GM19438 (cell line): ENCODE data around the gene WDR90.

ENCODE experiments used
- ATAC-seq: cut with Tn5 transposase; IDR thresholded peaks from one replicate; pipeline ENCODE4 v1.9.1; 2021; ENCODE audit warnings: low read depth; ENCODE audit not compliant: unreplicated experiment

WDR90 gene

DNA sequence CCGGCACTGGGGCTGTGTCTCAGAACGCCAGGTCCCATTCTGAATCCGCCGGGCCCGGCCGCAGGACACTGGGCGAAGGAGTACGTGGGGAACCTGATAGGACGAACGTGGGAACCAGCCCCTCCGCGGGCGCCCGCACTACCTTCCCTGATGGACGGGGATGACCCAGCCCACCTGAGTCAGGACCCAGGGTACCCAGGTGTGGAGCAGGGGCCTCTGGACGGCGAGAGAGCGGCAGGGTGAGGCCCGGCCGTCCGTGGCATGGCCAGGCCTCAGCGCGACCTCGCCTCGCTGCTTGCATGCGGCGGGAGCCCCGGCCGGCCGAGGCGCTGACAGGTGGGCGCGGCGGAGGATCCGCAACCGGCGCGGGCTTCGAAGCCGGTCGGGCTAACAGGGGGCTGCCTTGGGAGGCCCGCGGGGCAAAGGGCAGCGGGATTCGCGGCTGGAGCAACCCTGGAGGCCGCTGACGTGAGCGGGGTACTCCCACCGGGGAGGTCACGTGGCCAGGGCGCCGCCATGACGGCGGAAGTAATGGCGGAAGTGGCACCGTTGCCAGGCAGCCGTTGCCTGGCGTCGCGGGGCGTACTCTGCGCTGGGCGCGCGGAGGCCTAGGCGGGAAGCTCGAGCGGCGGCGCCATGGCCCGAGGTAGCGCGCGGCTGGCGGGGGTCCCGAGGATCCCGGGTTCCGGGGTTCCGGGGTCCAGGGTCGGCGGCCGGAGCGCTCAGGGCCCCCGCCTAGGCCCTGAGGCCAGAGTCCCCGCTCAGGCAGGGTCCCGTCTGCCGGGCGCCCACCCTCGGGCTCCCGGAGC is at the start of gene WDR90:
TSS of gene WDR90 (plus strand) at position 585 of the 809 bp plus-strand sequence. CDS start at position 637, 52 bp downstream.
- ATAC-seq, result peak; percentile 73

DNA sequence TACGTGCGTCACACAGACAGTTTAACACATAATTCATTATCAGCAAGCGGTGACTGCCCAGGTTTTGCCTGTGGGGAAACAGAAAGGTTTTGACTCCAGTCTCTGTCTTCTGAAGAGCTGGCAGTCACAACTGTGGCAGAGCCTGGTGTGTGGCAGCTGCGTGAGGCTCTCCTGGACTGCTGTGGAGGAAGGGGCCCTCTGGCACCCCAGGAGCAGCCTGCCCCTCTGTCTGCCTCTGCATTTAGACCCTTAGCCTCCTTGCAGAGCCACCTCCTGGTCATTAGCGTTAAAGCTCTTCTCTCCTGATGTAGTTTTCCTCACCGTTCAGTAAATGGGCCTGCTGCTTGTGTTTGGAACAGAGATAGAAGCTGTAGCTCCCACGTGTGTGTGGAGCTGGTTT is 48.4 kb upstream of the WDR90 start:
- ATAC-seq, result no peak

DNA sequence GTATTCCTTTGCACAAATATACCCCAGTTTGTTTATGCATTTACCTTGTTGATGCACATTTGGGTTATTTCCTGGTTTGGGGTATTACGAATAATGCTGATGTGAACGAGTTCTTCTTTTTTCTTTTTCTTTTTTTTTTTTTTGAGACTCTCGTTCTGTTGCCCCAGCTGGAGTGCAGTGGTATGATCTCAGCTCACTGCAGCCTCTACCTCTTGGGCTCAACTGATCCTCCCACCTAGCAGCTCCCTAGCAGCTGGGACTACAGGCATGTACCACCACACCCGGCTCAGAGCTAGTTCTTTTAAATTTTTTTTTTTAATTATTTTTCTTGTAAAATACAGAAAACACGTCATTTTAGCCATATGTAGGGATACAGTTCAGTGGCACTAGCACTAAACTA is 45.2 kb upstream of the WDR90 start:
- no peak for ATAC-seq

DNA sequence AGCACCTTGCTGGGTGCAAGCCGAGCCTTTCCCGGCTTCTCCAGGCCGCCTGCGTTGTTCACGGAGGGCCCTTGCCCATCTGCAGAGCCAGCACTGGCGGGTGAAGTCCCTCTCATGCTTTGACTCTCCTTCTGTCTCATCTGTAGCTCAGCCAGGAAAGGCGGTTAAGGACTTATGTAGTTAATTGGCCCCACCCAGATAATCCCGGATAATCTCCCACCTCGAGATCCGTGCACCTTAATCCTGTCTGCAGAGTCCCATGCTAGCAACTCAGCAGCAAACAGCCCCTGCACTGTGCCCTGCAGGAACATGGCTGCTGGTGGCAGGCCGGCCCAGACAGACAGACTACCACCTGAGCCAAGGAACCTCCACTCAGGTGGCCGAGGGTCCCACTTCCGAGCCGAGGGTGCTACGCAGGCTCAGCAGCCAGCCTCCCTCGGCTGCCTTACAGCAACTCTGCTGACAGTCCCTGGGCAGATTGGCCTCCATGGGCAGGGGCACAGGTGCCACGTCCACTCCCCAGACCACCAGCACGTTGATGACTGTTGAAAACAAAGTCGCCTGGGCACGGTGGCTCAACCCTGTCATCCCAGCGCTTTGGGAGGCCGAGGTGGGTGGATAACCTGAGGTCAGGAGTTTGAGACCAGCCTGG is 42.4 kb upstream of the WDR90 start:
- no peak for ATAC-seq

DNA sequence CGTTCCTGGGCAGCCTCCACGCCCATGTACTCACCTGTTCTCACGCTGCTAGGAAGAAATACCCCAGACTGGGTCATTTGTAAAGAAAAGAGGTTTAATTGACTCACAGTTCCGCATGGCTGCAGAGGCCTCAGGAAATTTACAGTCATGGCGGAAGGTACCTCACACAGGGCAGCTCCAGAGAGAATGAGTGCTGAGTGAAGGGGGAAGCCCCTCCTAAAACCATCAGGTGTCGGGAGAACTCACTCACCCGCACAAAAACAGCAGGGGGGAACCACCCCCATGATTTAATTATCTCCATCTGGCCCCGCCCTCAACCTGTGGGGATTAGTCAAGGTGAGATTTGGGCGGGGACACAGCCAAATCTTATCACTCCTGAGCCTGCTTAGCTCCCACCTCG is 41.1 kb upstream of the WDR90 start:
- no peak for ATAC-seq

DNA sequence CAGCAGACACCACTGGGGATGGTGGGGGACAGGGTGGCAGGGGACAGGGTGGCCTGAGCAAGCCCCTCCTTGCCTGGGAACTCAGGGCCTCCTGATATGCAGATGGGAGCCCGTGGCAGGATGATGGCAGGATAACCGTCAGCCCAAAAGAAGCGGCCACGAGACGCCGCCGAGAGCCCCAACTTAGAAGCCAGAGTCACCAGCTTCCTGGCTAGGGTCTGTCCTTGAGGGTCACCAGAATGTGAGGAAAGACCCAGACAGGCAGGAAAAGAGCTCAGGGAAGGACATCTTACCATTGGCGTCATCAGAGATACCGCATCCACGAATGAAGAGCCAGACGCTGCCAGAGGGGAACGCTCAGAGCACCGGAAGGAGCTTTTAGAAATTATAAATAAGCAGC is 39.8 kb upstream of the WDR90 start:
- ATAC-seq, result no peak

DNA sequence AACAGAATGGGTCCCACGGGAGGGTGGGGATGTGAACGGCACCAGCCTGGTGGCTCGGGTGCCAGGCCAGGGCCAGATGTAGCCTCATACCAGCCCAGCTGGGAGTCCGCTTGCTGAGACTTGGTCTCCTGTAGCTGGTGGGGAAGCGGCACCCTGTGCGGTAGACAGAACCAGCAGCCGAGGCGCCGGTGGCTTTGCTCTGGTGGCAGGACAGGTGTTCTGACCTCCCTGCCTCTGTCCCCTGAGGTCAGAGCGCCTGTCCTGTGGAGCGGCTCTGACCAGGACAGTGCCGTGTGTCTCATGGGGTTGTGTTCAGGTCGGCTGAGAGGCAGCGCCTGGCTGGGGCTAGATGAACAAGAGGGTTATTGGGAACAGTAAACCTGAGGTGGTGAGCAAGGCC is 39.2 kb upstream of the WDR90 start:
- no peak for ATAC-seq

DNA sequence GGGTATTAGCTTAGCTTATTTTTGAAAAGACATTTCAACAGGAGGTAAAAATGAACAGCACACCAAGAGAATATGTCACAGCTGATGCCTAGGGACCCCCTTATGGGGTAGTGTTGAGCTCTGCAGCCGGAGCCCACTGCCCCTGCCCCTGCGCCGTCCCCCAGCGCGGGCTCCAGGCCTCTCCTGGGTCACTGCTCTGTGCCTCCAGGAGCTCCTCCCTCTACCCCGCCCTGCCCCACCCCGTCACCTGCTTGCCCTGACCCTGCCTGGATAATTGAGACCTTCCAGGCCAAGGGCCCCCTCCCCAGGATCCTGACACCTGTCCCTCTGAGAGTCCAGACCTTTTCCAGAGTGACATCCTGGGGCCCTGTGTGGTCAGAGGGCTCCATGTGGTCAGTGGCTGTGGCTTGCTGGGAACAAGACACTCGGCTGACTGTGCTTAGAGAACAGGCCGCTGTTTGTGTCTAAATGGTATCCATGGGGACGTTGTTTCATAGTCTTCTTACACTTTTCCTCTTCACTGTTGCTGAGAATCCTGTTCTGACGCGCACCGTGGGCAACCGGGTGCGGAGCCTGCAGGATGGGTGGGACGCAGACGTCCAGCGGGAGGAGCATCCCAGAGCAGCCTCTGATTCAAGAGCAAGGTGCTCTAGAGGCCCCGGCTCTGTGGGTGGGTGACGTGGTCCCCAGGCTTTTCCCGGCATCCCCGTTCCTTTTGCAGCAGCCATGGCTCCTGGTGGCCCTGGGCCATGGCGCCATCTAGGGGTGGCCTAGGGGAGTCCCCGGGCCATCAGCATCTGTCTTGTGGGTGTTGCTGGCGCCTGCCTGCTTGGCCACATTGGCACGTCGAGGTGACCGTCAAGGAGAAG is 38.4 kb upstream of the WDR90 start:
- no peak for ATAC-seq

DNA sequence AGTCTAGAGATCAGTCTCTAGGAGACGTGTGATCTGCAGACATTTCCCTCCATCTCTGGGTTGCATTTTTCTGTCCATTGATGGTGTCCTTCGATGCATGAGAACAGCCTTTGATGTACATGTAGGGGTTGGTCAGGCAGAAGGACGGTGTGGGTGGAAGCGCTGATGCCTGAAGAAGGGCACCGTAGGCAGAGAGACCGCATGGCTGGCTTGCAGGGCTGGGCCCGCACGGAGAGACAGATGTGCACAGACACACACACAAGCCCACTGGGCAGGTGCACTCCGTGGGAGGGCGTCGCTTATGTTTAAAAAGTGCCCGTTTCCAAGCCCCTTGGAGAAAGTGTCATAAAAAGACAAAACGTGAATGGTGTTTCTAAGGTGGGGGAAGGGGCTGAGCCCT is 34.0 kb upstream of the WDR90 start:
- no peak for ATAC-seq

DNA sequence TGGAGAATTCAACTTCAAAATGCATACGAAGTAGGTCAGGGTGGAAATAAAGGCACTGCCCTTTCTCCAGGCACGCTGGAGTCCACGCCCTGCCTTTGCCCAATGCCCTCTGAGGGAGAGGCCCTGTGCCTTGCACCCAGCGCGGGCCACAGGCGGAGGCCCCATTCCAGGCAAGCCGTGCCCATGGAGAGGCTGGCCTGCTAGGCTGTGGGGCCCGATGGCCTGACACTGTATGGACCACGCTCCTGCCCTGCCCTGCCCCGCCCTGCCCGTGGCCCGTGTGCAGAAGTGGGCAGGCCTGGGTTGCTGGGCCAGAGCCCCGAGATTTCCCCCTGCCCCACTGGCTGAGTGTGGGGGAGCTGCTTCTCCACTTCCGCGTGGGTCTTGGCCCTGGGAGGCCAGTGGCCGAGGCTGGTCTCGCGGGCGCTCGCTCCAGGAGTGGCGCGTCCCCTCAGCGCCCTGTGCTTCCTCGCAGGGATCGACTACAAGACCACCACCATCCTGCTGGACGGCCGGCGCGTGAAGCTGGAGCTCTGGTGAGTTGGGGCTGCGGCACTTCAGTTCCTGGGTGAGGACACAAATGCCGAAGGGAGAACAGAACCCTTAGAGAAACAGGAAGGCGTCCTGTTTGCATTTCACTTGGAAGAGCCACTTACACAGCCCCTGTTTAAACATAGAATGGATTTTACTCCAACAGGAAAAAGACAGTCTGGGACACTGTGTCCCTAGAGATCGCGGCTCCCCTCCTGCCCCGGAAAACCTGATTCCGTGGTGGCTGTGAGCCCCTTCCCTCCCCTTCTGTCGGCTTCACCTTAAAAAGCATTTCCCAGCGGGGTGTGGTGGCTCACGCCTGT is 32.2 kb upstream of the WDR90 start:
- ATAC-seq, result no peak

DNA sequence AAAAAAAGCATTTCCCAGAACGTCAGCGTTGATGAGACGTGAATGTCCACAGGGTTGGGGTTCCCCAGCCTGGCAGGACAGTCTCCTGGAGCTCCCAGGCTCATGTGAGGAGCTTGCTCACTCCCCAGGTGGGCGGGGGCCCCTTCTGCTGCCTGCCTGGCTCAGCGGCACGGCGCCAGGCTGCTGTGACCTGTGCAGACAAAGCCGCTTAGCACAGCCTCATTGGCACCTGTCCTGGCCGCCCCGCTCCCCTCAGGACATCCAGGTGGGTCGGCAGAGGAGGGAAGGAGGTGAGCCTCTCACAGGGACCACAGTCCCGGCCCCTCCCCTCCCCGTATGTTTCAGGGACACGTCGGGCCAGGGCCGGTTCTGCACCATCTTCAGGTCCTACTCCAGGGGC is 31.3 kb upstream of the WDR90 start:
- no peak for ATAC-seq

DNA sequence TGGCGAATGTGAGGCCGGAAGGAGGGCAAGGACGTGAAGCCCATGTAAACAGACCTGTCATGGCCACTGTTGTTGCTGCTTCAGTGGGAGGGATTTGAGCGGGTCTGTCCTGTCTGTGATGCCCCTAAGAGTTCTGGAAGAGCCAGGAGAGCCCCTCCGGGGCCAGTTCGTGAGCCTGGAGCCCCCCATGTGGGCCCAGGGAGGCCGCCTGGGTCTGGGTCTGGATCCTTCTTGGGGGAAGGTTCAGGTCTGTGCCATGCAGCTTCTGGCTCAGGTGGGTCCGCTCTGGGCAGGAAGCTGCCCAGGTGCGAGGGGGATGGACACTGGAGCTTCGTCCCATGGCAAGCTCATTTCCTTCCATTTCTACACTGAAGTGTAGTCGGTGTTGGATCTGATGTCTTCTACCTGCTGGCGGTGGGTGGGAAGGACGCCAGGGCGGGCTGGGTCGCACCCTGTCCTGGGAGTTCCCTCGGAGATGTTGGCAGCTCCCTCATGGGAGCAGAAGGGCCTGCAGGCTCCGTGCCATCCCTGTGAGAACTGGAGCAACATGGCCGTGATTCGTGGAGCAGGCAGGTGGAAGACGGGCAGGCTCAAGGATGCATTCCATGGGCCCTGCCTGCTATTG is 29.6 kb upstream of the WDR90 start:
- no peak for ATAC-seq

DNA sequence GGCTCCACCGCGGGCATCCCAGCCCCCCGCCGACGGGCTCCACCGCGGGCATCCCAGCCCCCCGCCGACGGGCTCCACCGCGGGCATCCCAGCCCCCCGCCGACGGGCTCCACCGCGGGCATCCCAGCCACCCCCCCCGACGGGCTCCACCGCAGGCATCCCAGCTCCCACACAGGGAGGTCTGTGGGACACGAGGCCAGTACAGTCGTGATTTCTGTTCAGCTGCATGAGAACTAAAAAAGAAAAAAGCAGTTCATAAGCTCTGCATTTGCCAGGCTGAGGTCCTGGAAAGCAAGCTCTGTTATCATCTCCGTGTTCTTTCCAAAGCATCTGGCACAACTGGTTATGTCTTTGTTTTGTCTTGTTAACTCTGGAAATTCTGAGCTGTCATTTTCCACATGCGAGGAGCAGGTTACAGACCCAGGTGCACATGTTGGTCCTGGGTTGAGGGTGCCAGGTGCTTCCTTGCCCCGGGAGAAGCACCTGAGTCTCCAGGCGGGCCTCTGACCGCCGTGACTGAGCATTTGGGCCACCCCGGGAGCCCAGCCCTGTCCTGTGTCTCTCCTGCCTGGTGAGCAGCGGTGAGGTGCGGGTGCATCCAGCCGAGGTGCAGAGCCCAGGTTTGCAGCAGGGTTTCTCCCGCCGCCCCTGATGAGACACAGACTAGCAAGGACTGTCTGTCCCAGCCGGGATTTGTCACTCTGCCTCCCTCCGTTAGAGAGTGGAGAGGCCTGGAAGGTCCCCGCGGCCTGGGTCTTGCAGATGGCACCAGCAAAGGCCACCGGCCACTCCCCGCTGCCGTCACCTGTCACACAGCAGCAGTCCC is 28.3 kb upstream of the WDR90 start:
- no peak for ATAC-seq

DNA sequence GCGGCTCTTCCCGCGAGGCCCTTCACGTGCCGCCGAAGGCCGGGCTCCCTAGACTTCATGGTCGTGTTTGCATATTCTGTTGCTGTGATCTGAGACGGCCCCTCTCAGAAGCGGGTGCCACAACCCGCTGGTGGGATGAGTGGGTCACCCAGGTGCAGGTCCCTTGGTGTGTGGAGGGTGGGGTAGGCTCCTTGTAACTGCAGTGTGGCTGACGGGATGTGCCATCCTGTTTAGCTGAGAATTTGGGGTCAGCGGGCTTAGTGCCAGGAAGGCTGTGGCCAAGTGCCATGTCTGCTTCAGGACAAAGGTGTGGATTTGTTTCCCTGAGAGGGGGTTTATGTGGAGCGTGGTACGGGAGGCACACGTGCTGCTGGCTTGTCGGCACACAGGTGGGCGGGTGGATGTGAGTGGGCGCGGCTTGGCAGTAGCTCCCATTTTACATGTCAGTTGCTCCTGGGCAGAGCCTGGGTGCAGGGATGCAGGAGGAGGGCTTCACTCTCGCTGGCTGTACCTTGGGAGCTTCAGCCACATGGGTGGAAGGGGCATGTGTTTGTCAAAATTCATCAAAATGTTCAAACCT is 27.5 kb upstream of the WDR90 start:
- ATAC-seq, result no peak

DNA sequence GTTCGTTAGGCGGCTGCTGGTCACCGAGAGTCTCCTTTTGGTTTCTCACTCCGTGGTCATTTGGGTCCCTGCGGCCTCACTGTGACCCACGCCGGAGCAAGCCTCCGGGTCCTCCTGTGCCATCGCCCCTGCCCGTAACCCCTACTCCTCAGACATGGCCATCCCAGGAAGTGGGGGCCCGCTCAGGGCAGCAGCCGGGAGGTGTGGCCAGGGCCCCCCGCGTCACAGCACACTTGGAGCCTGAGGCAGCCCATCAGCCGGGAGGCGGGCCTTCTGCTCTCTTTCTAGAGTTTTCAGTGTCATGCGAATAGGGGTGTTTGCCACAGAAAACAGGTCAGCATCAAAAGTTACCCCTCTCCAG is 26.3 kb upstream of the WDR90 start:
- ATAC-seq, result no peak

DNA sequence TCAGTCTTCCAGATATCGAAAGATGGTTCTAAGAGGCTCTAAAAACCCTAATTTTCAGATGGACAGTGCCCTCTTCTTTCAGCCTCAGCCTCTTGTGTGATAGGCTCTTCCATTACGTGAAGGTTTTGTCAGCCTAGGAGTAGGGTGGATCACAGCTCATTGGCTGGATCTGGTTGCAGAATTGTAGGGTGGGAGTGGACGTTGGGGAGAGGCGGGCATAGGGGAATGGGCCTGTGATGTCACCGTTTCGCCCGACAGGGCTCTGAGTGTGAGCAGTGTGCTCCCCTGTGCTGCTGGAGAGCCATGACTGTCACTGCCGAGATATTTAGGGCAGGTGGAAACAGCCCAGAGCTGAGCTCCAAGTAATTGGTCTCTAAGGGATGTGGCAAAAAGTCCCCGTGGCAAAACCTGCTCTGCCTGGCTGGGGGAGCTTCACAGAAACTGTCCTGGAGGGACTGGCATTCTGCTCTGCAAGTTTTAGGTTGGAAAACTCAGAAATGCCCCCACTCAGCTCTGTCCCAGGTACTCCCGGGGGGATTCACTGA is 24.6 kb upstream of the WDR90 start:
- no peak for ATAC-seq

DNA sequence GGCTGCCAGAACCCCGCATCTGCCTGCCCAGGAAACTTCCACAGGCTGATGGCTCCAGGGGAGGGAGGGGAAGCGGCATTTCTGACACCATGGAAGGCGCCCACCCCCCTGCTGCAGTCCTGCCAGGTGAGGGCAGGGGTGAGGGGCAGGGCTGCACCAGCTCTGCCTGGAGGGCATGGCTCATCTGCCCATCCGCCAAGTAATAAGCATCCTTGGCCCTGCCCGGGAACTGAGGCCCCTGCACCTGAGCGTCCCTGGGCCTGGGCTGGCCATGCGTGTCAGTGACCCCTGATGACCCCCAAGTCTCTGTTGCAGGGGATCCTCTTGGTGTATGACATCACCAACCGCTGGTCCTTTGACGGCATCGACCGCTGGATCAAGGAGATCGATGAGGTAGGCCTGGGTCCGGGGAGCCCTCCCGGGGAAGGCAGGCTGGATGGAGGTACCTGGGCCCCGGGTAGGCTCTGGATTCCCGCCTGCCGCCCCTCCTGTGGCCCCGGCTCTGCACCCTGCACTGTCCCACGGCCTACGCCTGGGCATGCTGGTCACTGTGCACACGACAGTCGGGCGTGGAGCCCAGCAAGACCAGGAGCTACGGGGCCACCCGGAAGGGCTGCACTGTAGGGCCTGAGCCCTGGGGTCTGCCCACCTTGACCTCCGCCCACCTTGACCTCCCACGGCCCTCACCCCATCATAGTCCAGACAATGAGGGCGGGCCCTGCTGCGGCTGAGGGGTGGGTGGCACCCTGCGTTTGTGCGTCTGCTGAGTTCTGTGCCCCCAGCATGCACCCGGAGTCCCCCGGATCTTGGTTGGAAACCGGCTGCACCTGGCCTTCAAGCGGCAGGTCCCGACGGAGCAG is 23.8 kb upstream of the WDR90 start:
- ATAC-seq, result no peak
